ENCODE data around the gene MCC.

MCC gene

DNA sequence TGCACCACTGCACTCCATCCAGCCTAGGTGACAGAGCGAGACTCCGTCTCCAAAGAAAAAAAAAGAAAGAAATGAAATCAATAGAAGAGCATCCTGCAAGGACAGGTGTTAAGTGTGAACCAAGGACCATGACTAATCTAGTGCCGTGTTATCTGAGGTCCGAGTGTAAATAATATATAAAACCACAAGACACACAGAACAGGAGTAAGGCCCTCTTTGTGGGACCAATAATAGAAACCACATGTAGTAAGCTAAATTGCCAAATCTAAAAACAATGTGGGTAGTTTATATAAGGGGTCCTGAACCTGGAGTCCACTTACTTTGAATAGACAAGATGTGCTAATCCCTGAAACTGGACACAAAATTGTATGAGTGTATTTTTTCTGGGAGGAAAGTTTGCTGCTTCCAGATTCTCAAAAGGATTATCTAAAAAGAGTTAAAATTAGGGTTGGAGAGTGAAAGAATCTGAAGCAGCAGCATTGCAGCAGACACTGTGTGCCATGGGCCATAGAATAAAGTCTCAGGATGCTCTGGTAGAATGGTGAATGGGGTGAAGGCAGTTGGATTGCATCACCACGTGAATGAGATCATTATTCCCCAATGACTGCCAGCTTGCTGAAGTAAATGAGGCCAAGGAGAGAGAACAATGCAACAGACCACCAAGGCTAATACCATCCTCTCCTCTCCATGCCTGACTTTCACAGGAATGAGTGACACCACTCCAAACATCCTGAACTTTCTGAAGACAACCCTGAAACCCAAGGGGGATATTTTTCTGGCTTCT is 288.9 kb downstream of the MCC start:
- DNase-seq (ENCODE audit: low spot score): peak; percentile 35

DNA sequence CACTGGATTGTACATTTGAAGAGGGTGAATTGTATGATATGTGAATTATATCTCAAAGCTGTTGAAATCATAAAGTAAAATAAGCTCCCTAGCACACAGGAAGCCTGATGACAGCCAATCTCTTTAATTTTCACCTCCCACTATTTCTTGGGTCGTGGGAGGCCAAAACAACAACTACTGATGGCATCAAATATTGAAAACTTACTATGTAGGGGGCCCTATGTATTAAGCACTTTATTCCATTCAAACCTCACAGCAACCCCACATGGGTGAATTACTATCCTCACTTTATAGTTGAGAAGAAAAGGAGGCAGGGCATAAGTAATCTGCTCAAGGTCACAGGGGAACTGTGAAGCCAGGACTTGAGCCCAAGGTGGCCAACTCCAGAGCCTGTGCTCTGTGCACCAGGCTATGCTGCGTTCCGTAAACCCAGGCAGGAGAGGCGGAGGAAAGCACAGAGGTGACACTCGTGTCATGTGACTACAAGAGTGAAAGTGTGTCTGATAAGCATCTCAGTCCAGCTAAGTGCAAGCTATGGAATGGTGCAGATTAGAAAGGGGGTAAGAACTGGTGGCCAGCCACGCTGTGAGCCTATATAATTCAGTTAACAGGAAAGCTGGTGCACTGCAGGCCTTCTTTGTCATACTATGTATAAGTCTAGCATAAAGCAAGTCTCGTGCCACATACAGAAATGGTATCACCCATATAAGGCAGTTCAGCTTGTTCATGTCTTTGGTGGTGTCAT is 290.6 kb downstream of the MCC start:
- no peak for DNase-seq (ENCODE audit: low spot score)

DNA sequence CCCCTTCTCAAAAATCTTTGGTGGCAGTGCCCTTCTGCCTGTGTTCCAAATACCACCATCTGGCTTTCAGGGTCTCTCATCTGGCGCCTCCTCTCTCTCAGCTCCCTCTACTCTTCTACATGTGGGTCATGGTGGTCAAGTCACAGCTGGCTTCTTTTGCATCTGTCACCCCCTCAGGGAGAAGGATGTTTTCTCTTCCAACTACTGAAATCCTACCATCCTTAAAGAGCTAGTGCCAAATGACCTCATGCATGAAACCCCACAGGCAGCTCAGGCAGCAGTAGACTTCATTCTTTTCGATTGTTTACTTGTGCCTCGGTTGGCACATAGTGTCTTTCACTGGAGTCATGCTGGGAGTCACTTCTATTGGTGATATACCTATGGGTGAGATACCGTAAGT is 292.5 kb downstream of the MCC start:
- no peak for DNase-seq (ENCODE audit: low spot score)

DNA sequence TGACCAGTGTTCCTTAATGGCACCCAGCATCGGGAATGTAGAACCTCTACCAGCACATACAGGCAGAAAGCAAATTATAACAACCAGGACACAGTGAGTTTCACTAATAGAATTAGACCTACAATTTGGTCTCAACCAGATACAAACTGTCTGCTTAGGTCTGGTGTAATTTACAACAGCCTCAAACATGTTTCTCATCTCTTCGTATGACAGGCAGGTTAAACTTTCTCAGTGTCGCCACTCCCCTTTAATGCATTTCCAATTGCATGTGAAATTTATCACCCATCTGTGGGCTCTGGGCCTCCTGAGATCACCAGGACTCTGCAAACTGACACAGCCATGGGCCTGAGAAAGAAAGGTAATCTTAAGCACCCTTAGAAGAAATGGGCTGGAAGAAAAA is 293.0 kb downstream of the MCC start:
- DNase-seq (ENCODE audit: low spot score): no peak

DNA sequence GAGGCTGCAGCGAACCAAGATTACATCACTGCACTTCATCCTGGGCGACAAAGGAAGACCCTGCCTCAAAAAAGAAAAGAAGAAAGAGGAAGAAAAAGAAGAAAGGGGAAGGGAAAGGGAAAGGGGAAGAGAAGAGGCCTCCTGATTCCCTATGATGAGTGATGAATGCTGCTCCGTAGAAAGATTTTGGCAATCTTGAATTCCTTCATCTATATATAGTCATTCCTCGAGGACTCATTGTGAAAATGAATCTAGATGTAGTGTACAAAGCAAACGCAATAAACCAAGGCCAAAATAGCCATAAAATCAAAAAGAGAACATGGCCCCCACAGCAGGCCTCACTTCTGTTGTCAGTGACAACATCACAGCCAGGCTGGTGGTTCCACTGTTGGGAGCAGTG is 293.7 kb downstream of the MCC start:
- no peak for DNase-seq (ENCODE audit: low spot score)

DNA sequence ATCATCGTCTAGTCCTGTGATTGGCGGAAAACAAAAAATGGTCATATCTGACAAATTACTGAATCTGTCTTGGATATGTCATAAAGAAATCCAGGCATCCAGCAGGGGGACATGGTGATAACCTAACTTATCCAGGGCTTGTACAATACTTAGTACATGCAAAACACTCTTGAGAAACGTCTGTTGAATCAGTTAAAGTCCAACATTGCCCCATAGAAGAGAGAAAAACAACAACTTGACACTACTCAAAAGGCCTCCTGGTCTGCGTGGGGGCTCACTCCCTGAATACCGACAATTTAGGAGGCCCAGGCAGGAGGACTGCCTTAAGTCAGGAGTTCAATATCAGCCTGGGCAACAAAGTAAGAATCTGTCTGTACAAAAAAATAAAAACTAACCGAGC is 294.1 kb downstream of the MCC start:
- no peak for DNase-seq (ENCODE audit: low spot score)

DNA sequence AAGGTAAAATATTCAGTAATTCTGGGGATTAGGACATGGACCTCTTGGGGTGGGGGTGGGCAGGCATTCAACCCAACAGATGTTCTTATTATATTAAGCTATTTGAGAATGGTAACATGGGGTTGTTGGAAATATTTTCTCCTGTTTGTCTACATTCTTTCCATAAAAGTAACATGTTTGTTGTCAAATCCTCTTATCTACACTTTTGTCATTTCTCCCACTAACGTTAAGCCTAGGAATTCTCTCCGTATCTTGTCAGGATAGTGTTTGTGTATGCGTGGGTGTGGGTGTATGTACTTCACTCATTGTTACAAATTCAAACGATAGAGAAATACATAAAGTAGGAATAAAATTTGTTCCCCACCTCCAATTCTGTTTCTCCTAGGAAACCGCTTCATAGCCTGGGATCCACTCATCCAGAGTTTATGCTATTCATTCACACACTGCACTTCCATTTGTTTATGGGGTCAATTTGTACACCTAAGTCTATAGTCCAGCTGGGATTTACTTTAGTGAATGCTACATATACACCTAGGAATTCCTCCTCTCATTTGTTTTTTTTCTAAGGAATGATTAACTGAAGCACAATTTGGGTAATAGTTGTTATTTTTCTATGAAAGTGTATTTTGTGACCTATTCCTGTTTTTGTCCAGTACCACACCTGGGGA is 294.8 kb downstream of the MCC start:
- DNase-seq (ENCODE audit: low spot score): no peak

DNA sequence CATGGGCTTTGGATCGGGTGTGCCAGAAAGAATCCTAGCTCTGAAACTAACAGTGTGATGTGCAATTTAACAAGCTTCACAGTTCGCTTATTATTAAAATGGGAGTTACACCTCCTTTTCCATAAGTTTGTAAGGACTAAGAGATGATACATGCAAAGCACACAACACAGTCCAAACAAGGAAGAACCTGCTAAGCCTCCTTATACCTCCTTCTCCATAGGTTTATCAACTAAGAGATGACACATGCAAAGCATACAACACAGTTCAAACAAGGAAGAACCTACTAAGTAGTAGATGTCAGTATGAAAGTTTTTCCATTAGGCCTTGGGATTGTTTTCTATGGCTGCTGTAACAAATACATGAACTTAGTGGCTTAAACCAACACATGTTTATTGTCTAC is 295.7 kb downstream of the MCC start:
- DNase-seq (ENCODE audit: low spot score): no peak

DNA sequence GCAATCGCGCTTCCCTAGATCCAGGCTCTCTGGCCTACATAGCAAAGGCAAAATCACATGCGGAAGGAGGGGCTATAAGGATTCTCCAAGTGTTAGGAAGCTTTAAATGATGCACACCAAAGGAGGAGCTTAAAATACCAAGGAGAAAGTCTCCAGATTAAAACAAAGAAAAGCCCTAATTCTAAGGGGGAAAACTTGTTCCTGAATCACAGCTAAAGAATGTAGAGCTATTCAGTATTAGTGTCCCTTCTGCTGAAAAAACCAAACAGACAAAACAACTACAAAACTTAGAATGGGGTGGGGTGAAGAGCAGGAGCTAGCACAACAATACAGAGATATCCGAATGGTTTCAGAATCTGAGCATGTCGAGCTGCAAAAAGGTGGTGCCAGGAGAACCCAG is 297.9 kb downstream of the MCC start:
- DNase-seq (ENCODE audit: low spot score): peak; percentile 43

DNA sequence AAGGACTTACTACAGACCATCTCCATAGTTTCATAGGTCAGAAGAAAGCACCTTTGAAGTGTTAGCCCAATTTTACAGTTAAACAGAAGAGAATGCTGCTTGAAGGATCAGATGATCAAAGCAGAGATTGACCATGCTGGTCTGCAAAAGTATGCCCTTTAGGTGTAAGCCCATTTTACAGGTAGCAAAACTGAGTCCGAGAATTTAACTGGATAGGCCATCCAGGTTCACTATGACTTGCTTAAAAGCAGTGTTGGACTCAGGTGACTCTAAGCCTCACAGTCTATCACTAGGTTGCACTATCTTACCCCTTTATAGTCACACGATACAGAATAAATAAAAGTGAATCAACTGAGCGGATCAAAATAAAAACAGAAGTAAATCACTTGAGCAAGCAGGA is 299.0 kb downstream of the MCC start:
- DNase-seq (ENCODE audit: low spot score): no peak

DNA sequence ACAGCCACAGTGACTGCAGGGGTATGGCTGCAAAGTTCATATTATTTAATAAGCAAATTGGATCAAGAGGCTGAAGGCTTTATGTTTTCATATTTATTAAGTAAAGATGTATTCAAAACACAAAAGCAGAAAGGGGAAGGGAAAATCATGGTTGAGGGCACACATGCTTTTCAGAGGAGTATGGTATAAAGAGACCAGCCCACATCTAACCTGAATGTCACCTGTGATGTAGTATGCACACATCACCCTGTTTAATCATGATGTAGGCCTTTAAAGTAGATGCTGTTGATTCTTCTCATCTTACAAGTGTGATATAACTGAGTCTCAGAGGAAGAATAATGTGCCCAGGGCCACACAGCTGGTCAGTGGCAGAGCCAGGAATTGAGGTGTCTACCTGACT is 299.8 kb downstream of the MCC start:
- DNase-seq (ENCODE audit: low spot score): no peak

DNA sequence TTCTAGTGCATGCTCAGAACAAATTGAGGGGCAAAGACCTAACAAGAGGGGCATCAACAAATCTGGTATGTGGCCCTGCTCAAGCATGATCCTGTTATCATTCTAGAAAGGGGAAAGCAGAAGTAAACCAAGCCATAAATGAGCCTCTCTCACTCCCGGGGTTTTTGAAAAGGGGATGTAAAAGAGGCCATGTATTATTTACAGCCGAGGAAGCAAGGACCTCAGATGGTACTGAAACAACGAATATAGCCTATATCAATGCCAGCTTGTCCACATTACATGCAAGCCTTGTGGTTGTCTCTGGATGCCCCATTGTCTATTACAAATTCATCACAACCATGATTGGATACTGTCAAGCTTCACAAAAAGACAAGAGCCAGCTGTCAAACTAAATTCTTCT is 300.3 kb downstream of the MCC start:
- no peak for DNase-seq (ENCODE audit: low spot score)

DNA sequence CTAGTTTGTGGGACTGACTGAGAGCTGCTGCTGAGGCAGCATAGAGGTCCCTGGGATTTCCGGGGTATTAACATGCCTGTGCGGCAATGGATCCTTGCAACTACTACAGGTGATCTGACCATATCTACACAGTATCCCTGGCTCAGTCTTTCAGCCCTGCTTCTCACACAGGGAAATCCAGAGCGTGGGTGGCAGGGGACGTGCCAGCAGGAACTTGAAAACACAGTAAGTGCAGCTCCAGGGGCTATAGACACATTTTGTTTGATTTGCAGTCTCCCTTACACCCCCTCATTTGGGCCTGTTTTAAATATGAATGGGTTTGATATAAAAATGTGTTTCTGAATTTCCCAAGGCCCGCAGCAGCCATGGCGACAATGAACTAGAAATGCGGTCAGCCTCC is 302.2 kb downstream of the MCC start:
- DNase-seq (ENCODE audit: low spot score): no peak

DNA sequence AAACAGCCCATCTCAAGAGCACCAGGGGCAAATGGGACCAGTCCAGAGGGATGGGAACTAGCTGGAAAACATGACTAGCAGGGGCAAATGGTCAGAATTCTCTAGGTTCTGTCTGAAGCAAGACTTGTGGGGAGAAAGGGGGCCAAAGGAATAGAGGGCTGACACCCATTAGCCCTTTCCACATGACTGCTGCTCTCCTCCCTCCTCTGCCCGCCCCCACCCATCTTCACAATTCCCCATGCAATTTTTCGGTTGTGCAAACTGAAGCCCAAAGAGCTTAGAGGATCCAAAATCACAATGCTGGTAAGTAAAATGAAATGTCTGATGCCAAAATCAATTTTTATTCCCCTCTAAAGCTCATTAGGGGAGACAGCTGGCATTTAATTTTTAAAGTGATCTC is 304.6 kb downstream of the MCC start:
- no peak for DNase-seq (ENCODE audit: low spot score)

DNA sequence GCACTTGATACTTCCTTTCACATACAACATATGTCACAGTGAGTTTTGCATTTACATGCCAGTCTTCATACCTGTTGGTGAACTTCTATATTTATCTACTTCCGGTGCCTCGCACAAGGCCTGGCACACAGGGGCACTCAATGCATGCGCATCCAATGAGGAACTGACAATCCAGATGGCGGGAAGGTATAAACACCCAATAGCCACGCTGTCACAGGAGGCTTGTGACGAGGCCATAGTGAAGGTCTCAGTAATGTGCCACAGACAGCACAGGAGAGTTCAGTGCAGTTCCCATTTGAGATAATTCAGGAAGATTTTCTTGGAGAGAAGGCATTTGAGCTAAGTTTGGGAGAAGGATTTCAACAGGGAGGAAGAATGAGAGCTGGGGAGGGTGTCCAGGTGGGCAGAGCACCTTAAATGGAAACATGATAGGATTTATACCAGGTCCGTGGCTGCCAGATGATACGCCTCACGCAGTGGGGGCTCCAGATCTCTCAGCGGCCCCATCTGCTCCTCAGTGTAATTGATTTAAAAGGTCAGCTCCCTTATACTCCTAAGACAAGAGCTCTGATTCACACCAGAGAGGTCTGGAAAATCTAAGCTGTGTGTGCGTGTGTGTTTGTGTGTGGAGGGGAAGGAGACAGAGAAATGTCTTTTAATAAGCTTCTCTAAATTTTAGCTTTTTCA is 305.5 kb downstream of the MCC start:
- no peak for DNase-seq (ENCODE audit: low spot score)

DNA sequence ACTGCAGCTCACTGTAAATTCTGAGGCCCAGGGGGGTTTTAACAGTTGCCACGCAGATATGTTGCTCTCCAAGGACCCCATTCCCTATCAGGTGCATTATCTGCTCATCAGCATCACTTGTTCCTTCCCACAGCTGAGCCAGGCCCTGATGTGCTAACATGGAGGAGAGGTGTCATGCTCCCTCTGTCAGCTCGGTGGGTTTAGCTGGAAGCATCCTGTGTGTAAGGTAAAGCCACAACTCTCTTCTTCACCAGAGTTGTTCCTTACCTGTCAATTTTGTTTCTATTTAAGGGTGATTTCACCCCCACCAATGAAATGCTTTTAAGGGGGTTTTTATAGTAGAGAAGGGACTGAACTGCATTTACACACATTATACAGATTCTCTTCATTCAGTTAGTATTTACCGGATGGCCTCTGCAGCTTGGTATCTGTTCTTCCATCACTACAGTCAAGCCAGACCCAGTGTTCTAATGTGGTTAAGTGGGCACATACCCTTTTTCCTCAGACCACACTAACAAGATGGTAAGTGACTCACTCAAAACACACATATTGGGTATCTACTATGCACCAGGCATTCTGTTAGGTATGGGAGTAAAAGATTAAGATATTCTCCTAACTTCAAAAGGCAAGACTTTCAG is 306.3 kb downstream of the MCC start:
- no peak for DNase-seq (ENCODE audit: low spot score)

DNA sequence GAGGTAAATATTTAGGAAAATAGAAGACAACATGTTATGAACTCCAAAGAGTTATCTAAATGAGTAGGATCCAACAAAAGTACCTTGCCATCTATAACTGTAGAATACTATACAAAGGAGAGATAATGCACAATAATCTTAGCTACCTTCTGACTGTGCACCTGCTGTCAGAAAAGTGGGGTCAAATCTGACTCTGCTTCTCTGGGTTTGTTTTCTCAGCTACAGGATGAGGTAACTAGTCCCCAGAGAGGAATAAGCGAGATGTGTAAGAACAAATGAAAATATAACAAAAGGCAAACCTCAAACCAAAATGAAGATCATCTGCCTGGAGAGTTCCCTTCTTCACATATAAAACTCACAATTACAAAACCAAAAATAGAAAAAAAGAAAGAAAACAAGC is 306.8 kb downstream of the MCC start:
- no peak for DNase-seq (ENCODE audit: low spot score)

DNA sequence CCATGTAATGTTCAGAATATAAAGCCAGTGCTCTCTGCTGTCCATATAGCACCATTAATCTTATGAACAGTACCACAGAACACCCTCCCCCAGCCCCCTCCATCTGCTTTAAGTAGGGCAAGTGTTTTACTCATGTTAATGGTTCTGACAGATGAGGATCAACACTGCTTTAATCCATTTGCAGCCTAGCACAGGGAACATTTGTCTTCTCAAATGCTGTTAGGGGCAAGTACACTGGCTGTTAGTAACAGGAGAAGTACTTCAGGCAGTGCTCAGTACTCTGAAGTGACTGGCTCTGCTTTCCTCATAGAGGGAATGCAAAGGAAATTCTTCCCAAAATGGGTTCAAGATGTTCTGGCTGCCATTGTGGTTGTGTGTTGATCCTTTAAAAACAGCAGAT is 309.1 kb downstream of the MCC start:
- no peak for DNase-seq (ENCODE audit: low spot score)

DNA sequence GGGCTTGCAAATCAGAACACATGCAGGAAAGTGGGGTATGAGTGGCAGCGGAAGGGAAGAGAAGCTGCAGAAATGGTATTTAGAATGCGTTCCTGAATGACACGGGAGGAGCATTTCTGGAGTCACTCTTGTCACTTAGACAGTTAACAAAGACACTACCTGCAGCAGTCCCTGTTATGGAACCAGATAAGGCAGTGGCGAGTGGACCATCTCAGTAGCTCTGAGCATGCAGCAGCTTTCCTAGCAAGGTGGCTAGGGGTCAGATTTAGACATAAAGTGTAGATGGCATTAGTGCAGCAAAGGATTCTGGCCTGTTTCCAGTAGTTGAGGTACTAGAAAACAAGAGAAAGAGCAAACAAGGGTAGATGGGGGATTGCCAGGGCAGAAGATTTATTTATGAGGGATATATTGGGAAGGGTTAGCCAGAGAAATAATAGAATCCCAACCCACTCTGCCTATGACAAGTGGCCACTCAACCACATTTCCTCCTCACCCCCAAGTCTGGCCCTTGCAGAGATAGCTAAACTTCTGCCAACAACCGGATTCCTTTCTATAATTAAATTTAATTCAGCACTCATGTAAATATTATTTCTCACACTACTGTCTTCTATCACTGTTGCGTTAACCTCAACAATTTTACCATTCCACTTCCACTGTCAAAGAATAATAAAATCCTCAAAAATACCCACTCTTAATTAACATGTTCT is 310.0 kb downstream of the MCC start:
- no peak for DNase-seq (ENCODE audit: low spot score)

DNA sequence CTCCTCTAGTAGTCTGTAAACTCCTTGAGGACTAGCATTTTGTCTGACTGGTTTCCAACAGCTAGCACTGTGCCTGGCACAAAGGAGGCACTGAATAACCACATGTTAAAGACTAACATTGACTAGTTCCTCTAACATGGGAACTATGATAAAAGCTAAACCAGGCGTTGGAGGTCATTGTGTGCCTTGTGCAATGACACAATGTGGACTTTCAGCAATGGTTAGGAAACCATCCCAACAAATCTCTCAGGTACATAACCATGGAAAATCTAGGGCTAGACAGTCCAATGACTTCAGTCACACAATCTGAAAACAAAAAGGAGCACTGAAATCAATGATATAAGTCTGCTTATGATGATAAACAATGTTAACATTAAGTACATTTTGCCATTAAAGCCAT is 311.0 kb downstream of the MCC start:
- no peak for DNase-seq (ENCODE audit: low spot score)

DNA sequence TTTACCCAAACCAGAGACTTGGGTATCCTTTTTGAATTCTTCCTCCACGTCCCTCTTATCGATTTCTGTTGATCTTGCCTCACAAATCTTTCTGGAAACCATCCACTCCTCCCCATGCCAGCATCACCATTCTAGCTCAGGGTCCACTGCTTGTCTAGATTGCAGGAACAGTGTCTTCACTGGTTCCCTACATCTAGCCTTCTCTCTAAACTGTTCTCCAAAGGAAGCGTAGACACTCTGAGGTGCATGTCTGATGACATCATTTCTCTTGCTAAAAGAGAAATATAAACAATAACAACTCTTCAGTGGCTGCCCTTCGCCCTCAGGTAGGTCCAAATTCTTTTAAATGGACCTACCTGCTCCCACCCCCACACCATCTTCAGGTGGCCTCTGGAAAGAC is 311.5 kb downstream of the MCC start:
- no peak for DNase-seq (ENCODE audit: low spot score)

DNA sequence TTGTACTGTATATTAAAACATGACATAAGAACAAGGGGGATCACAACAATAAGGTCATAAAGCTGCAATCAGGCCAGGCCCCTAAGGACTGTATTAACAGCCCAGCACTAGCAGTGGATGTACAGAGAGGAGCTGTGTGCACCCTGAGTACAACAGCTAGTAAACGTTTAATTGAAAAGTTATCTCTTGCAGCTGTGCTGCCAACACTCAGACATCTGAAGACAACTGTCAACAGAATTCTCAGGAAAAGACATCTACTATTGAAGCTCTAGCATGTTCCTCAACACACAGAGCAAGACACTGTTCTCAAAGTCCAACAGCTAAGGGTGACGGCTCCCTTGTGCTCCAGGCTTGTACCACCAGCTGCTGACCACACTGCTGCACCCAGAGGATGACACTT is 312.1 kb downstream of the MCC start:
- DNase-seq (ENCODE audit: low spot score): no peak

Data from AG20443 (cell line).